Ascending aorta (tissue), 2 donors: ENCODE data around the gene YES1. TPM values are rescaled to one million over a fixed set of nuclear protein-coding genes. Genes with fewer than 3 reads are reported as not detected.

Experiments used
- DNase-seq, 2 donors: peaks; one replicate each; pipeline ENCODE4 v3.0.0-alpha.2; 2019; ENCODE audit warnings: low spot score in 2 of 2
- H3K27ac ChIP-seq, 2 donors: fragments of 200-600 bp; sonication (generic); one replicate each; pipeline ENCODE4 v1.5.1; 2016 to 2017; ENCODE audit warnings: mild to moderate bottlenecking in 1 of 2
- H3K27me3 ChIP-seq: fragments of 200-600 bp; sonication (generic); one replicate; pipeline ENCODE4 v1.5.1; 2017
- H3K36me3 ChIP-seq, 2 donors: fragments of 200-600 bp; sonication (generic); one replicate each; pipeline ENCODE4 v1.5.1; 2016
- H3K4me1 ChIP-seq, 2 donors: fragments of 200-600 bp; sonication (generic); one replicate each; pipeline ENCODE4 v1.5.1; 2016 to 2017; ENCODE audit warnings: mild to moderate bottlenecking in 1 of 2
- H3K4me3 ChIP-seq, 2 donors: fragments of 200-600 bp; sonication (generic); one replicate each; pipeline ENCODE4 v1.5.1; 2016 to 2017; ENCODE audit warnings: mild to moderate bottlenecking in 1 of 2
- H3K9me3 ChIP-seq, 2 donors: fragments of 200-600 bp; sonication (generic); one replicate each; pipeline ENCODE4 v1.5.1; 2016
- intact Hi-C: fragments of 100-400 bp; cut with DNase I; formaldehyde crosslinking; loops from one replicate; pipeline ENCODE4 v1.15.1; 2023
- total RNA-seq: library from RNA; depleted of rRNA; stranded (reverse); fragments of >200 nt; gene quantifications from one replicate; pipeline ENCODE4 v1.1.0, GENCODE V29; 2016
- TF ChIP-seq, protein P1 (sequence below), 3 experiments: fragments of 200-600 bp in 2 of 3; fragments of 450-650 bp in 1 of 3; sonication (generic) in 2 of 3; IDR thresholded peaks; one replicate each; pipeline ENCODE4 v1.5.1; 2016 to 2019; ENCODE audit warnings: antibody characterized with exemption in 3 of 3, mild to moderate bottlenecking in 1 of 3, moderate library complexity in 1 of 3

YES1 gene
- total RNA-seq, 1 donor from 2014 or later, result 30.5 TPM

GRCh38 chr18:848062-848861 lies 36.2 kb upstream of the YES1 start:
- no peak for DNase-seq
- no peaks in the 10 kb centered on the region for H3K4me1 ChIP-seq
- H3K36me3 ChIP-seq, result no peaks in the 10 kb centered on the region
- no peak overlapping the region for H3K27ac ChIP-seq
- H3K4me3 ChIP-seq, result no peak overlapping the region
- no peaks in the 10 kb centered on the region for H3K9me3 ChIP-seq
- TF ChIP-seq, protein P1, sequence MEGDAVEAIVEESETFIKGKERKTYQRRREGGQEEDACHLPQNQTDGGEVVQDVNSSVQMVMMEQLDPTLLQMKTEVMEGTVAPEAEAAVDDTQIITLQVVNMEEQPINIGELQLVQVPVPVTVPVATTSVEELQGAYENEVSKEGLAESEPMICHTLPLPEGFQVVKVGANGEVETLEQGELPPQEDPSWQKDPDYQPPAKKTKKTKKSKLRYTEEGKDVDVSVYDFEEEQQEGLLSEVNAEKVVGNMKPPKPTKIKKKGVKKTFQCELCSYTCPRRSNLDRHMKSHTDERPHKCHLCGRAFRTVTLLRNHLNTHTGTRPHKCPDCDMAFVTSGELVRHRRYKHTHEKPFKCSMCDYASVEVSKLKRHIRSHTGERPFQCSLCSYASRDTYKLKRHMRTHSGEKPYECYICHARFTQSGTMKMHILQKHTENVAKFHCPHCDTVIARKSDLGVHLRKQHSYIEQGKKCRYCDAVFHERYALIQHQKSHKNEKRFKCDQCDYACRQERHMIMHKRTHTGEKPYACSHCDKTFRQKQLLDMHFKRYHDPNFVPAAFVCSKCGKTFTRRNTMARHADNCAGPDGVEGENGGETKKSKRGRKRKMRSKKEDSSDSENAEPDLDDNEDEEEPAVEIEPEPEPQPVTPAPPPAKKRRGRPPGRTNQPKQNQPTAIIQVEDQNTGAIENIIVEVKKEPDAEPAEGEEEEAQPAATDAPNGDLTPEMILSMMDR (IDR thresholded peaks at IDR 0.05), result no peak
- H3K27me3 ChIP-seq, result no peaks in the 10 kb centered on the region
- intact Hi-C loops, result no loop called here

- intact Hi-C loops, result no loop called here
- H3K27ac ChIP-seq, result no peak overlapping the region
- DNase-seq, result no peak
Observed at GRCh38 chr18:845152-845819, 33.2 kb upstream of the YES1 start.

DNA sequence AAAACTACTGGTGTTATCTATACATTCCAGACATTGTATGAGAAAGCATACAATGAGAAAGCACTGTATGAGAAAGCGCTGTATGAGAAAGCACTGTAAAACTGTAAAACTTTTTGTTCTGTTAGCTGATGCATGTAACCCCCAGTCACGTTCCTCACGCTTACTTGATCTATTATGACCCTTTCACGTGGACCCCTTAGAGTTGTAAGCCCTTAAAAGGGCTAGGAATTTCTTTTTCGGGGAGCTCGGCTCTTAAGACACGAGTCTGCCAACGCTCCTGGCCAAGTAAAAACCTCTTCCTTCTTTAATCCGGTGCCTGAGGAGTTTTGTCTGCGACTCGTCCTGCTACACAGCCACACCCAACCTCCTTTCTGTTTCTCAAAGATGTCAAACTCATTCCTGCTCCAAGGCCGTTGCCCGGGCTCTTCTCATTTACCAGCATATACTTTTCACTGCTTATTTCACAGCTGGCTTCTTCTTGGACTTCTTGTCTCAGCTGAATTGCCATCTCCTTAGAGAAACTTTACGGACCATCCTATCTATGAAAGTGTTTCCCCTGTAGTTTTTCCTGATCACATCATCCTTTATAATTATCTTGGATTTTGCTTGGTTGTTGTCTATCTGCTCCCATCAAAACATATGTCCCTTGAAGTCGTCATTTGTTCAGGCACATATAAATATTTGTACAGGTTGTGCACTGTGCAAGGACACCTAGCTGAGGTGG lies 29.8 kb upstream of the YES1 start:
- TF ChIP-seq, protein P1 (IDR thresholded peaks at IDR 0.05), result no peak
- intact Hi-C loops, result no loop called here
- H3K9me3 ChIP-seq, result no peaks in the 10 kb centered on the region

More at GRCh38 chr18:845152-845819, 33.2 kb upstream of the YES1 start:
- H3K4me1 ChIP-seq, result no peaks in the 10 kb centered on the region
- no peaks in the 10 kb centered on the region for H3K36me3 ChIP-seq
- H3K9me3 ChIP-seq, result no peaks in the 10 kb centered on the region
- H3K4me3 ChIP-seq, result no peak overlapping the region
- no peaks in the 10 kb centered on the region for H3K27me3 ChIP-seq
- TF ChIP-seq, protein P1 (IDR thresholded peaks at IDR 0.05), result no peak

GRCh38 chr18:840516-840915 lies 28.5 kb upstream of the YES1 start:
- intact Hi-C loops, result no loop called here
- H3K36me3 ChIP-seq, result no peaks in the 10 kb centered on the region
- H3K4me3 ChIP-seq, result no peak overlapping the region
- H3K9me3 ChIP-seq, result no peaks in the 10 kb centered on the region
- peaks cover 0 to 5% of the 10 kb centered on the region in 2 donors for H3K4me1 ChIP-seq
- TF ChIP-seq, protein P1 (IDR thresholded peaks at IDR 0.05), result no peak
- no peak overlapping the region for H3K27ac ChIP-seq
- DNase-seq, result no peak
- H3K27me3 ChIP-seq, result no peaks in the 10 kb centered on the region

More for the DNA sequence above, 29.8 kb upstream of the YES1 start:
- H3K27ac ChIP-seq, result no peak overlapping the region
- H3K27me3 ChIP-seq, result no peaks in the 10 kb centered on the region
- DNase-seq, result no peak
- peaks cover 0 to 5% of the 10 kb centered on the region in 2 donors for H3K4me1 ChIP-seq
- no peak overlapping the region for H3K4me3 ChIP-seq
- no peaks in the 10 kb centered on the region for H3K36me3 ChIP-seq

GRCh38 chr18:840023-840408 lies 28.0 kb upstream of the YES1 start:
- H3K27ac ChIP-seq, result no peak overlapping the region
- peaks cover 0 to 5% of the 10 kb centered on the region in 2 donors for H3K4me1 ChIP-seq
- no peaks in the 10 kb centered on the region for H3K9me3 ChIP-seq
- DNase-seq, result no peak
- TF ChIP-seq, protein P1 (IDR thresholded peaks at IDR 0.05), result no peak
- H3K36me3 ChIP-seq, result no peaks in the 10 kb centered on the region
- no peaks in the 10 kb centered on the region for H3K27me3 ChIP-seq
- H3K4me3 ChIP-seq, result no peak overlapping the region
- intact Hi-C loops, result no loop called here
